Stimulated activated CD4-positive, alpha-beta T cell treated with anti-CD3 and anti-CD28 coated beads, Interleukin-12 subunit alpha, Interleukin-12 subunit beta, amount 100 ng/mL, for 48 hours (primary cell): Measurements from ENCODE around the gene POPDC3.
"Not testable (repeated sequence)": the region's sequence is repeated elsewhere in the genome, so short reads cannot be mapped to it uniquely, and the experiment has no call there.

Experiments used
- DNase-seq, 3 donors: peaks; one replicate each; pipeline ENCODE4 v3.0.0-alpha.2; 2020; ENCODE audit warnings: low read depth in 2 of 3, low spot score in 1 of 3

POPDC3 gene, protein sequence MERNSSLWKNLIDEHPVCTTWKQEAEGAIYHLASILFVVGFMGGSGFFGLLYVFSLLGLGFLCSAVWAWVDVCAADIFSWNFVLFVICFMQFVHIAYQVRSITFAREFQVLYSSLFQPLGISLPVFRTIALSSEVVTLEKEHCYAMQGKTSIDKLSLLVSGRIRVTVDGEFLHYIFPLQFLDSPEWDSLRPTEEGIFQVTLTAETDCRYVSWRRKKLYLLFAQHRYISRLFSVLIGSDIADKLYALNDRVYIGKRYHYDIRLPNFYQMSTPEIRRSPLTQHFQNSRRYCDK

DNA sequence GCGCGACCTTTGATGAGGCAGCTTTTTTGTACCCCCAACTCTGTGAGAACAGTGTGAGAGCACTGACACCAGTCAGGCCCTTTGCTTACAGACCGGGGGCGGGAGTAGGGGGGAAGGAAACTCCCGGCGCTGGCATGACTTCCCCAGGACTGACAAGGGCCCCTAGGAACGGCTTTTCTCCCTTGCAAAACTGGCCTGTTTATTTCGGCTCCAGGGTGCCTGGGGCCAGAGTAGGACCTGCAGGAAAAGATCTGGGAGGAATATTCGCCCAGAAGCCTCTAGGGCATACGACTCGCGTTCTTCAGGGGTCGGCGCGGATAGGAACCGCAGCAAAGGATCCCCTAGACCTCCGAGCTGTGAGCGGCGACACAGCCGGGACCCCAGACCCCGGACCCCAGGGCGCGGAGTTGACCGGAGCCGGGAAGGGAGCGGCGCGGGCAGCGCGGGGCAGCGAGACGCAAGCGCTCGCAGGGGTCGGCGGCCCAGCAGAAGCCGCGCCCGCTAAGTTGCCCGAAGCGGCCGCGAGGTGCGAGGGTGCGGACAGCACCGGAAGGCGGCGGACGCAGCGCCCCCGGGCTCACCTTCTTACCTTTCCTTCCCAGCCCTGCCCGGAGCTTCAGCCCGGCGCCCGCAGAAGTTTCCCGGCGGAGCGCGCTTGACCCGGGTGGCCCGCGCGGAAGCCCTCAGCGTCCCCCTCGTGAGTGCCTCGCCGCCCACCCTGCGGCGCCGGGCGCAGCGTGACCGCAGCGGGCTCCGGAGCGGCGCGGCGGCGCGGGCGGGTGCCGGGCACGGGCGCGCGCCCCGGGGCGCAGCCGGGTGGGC is at the start of gene POPDC3:
Gene POPDC3, minus strand, starts transcription at position 771 of the 822 bp plus-strand sequence. CDS start 18,105 bp downstream, outside the sequence.
- no peak for DNase-seq

GRCh38 chr6:105227295-105227767 is 47.5 kb upstream of the POPDC3 start:
- DNase-seq: no peak

DNA sequence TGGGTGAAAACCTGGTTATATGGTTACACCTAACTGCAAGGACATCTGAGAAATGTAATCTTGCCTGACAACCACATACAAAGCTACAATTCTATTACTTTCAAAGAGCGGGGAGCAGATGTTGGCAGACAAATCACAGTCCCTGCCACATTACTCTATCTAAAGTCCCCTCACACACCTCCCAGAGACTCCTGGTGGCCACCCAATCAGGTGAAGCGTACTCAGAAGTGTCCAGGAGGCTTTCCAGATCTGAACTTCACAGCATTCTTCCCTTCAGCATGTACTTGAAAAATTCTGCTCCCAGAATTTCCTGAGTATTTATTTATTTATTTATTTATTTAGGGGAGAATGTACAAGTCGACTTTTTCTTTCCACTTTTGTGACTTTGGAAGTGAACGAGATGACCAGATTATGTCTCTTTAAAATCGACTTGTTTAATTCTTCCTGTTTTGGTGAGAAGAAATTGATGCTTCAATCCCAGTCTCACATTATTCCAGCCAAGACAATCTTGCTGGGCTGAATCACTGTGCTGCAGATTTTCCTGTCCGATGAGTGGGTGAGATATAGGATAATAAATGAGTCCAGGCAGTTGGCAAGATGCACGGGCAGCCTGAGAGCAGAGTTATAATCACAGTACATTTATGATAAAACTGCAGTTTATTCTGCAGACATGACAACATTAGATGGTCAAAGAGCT is 46.9 kb upstream of the POPDC3 start:
- no peak for DNase-seq

- DNase-seq: no peak
These were observed 43.4 kb upstream of the POPDC3 start for GRCh38 chr6:105223242-105223641.

- not testable (repeated sequence) for DNase-seq
These were observed 41.4 kb upstream of the POPDC3 start for GRCh38 chr6:105221219-105221618.

DNA sequence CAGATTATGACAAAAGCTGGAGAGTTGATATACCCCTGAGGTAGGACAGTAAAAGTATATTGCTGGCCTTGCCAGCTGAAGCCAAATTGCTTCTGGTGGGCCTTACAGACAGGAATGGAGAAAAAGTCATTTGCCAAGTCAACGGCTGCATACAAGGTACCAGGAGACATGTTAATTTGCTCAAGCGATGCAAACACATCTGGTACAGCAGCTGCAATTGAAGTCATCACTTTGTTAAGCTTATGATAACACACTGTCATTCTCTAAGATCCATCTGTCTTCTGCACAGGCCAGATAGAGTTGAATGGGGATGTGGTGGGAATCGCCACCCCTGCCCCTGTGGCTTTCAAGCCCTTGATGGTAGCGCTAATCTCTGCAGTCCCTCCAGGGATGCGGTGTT is 40.4 kb upstream of the POPDC3 start:
- no peak for DNase-seq

DNA sequence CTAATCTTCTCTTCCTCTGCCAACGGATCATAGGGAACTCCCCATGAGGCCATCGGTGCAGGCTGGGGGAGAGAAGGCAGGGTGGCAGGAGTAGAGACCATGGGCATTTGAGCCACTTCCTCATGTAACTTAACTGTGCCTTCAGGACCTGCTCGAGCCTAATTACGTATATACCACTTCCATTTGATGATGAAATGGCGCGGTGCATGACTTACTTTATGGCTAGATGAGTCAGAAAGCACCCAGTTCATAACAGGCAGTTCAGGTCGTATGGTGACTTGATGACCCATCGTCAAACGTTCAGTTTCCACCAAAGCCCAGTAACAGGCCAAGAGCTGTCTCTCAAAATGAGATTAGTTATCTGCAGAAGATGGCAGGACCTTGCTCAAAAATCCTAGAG is 39.4 kb upstream of the POPDC3 start:
- not testable (repeated sequence) for DNase-seq

DNA sequence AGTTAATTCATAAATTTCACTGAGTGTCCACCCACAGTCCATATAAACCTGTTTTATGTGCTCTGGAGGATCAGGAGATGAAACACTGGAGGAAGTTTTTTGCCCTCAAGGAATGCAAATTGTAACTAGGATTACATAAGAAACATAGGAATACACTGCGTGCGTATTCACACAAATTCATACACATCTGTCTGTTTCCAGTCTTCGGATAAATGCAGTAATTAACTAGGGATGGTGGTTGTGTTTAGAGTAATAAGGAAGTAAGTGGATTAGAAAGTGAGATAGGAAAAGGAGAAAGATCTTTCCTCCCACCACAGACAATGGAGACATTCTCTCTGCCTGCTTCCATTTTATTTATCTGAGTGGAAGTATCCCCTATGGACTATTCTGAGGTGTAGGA is 35.7 kb upstream of the POPDC3 start:
- no peak for DNase-seq

DNA sequence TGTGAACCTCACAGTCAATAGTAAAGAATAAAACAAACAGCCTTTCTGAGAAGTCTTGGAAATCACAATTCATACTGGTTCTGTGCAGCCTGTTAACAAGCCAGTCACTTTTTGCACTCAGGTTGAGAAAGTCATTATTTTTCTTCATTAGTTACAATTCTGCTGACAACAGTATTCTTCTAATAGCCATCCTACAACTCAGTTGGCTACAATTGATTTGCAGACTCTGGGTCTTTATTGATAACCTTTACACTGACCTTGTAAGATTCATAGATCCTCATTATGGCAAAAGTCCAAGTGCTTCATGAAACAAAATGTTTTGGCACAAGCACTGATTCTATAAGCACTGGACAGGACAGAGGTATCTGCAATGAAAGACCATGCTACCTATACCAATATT is 34.9 kb upstream of the POPDC3 start:
- DNase-seq: no peak

DNA sequence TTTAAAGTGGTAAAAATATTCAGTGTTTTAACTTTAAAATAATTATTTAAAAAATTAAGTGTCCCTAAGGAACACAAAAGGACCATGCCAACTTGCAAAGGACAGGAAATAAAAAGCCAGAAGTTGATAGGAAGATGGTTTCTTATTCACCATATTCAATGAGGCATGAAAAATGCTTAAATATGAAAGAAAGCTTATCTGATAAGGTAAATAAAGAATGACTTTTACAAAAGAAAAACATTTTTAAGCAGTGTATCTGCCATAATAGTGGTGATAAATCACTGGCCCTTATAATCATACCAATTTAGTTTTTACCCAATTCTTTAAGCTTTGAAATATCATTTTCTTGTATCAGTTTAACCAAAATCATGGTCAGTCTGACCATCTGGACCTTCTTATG is 33.5 kb upstream of the POPDC3 start:
- DNase-seq: no peak

- DNase-seq: peak in 1 of 3 donors; percentile 1
These were observed 32.8 kb upstream of the POPDC3 start for GRCh38 chr6:105212587-105212986.

GRCh38 chr6:105211831-105212230 is 32.0 kb upstream of the POPDC3 start:
- DNase-seq: no peak

GRCh38 chr6:105210932-105211531 is 31.2 kb upstream of the POPDC3 start:
- no peak for DNase-seq

GRCh38 chr6:105209950-105210706 is 30.3 kb upstream of the POPDC3 start:
- no peak for DNase-seq

DNA sequence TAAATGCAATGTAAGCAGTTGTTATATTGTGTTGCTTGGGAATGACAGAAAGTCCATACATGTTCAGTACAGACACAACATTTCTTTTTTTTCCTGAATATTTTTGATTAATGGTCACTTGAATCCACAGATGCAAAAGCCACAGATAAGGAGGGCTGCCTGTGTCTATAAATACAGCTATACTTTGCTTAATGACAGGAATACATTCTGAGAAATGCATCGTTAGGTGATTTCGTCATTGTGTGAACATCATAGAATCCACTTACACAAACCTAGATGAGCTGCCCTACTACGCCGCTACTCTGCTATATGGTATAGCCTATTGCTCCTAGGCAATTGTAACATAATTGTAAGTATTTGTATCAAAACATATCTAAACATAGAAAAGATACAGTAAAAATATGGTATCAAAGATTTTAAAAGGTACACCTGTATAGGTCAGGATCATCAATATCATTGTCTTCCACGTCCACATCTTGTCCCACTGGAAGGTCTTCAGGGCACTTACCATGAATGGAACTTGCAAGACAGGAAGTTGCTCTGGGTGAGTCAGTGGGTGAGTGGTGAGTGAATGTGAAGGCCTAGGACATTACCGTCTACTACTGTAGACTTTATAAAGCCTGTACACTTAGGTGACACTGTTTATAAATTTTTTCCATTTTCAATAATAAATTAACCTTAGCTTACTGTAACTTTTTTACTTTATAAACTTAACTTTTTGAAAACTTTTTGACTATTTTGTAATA is 27.9 kb upstream of the POPDC3 start:
- DNase-seq: no peak

DNA sequence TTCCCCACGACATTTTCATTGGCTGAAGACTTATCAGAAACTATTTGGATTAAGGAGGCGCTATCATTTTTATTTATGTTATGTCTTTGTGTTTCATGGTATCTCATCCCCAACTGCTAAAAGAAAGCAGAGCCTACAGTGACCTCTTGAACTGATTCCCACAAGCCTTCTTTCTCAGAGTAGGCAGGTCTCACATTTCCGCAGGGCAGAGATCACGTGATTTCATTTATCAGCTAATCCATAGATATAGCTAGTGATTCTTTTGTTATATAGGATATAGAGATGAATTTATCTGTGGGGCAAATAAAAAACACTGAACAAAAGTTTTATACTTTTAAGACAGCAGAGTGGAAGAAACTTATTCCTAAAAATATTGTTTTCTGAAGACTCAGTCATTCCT is 25.0 kb upstream of the POPDC3 start:
- DNase-seq: no peak

DNA sequence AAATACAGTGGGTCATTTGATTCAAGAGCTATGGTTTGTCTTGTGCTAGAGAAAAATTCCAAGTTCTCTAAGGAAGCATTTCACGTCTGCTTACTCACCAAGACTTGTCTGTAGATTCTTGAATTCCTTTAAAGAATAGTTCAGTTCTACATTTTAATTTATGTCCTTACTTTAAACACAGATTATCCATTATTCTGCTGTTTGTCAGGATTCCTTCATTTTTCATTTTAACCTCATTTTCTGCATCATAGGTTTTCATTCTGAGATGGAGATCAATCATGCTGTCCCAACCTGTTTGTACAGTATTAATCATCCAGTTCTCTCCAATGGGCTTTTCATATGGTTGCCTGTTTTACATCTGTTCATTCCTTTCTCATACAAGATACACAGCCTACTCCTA is 24.5 kb upstream of the POPDC3 start:
- DNase-seq: no peak

DNA sequence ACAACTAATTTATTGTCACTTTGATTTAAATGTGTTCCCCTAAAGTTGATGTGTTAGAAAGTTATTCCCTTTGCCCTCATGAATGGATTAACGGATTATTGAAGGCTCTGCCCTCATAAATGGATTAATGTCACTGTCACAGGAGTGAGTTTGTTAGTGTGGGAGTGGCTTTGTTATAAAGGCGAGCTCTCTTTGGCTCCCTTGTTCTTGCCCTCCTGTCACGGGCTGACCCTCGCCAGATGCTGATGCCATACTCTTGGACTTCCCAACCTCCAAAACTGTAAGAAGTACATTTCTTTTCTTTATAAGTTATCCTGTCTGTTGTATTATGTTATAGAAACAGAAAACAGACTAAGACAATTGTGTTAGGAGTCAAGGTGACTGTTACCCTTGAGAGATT is 22.7 kb upstream of the POPDC3 start:
- DNase-seq: no peak

DNA sequence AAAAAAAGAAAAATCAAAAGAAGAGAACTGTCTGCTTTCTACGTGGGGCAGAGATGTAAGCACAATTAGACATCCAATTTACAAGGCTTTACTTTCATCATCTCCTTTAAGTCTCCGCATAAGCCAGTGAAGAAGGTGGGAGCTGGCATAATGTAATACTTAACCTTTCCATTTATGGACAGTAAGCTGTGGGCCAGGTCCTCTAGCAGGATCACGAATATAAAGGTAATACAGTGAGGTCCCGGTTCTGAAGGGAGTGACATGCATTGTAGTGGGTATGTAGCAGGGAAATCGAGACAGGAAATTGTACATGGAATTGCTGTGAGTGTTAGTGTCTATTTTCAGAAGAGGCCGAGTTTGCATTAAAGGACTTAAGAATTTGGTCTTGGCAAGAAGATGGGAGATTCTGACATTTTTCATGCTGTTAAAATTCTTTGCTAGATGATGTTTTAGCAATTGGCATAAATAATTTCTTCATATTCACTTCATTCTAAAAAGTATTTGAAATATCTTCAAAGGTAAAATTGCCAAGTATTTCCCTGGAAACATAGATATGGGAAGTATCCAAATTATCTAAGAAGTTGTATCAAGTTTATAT is 20.4 kb upstream of the POPDC3 start:
- no peak for DNase-seq

DNA sequence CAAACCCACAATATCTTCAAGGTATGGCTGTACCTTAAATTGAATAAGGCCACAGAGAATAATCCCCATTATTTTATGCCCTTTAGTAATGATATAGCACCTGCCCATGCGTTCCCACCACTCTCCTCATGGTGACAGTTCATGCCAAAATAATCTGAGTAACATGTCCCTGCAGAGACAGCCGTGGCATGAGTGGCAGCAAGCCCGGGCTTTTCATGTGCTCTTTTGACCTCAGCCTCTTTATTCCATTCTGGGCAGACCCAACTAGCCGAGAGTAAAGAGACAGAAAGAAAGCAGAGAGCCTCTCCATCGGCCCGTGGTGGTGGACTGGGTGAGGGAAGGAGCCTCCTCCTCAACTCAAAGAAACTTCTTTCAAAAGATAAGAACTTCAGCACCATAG is 19.9 kb upstream of the POPDC3 start:
- DNase-seq: no peak
